Esophagus squamous epithelium (tissue), 4 donors: ENCODE measurements around the gene TPRX1.

Experiments used
- CTCF ChIP-seq, 6 experiments: fragments of 450-650 bp in 4 of 6; fragments of 200-600 bp in 2 of 6; sonication (generic) in 2 of 6; IDR thresholded peaks; one replicate each; pipeline ENCODE4 v1.5.1; 2016 to 2019; ENCODE audit warnings: antibody characterized with exemption in 6 of 6, mild to moderate bottlenecking in 4 of 6, moderate library complexity in 4 of 6
- POLR2A ChIP-seq, 4 donors: fragments of 450-650 bp; IDR thresholded peaks; one replicate each; pipeline ENCODE4 v1.6.1; 2017; ENCODE audit warnings: antibody characterized with exemption in 4 of 4, mild to moderate bottlenecking in 4 of 4, moderate library complexity in 3 of 4

- TF ChIP-seq CTCF (IDR thresholded peaks at IDR 0.05) (no peak), POLR2A (IDR thresholded peaks at IDR 0.05) (no peak)
These were observed 35.6 kb upstream of the TPRX1 start for GRCh38 chr19:47839913-47840312.
